NCI-H526 (cell line): ENCODE results near the gene ACOT11.

Experiments used
- DNase-seq, 2 experiments: peaks; one replicate each; lab custom pipeline; 2025; lab: John Stamatoyannopoulos, UW

The ACOT11 gene

GRCh38 chr1:54537611-54538010 is 10.4 kb upstream of the ACOT11 start:
- no peak for DNase-seq

DNA sequence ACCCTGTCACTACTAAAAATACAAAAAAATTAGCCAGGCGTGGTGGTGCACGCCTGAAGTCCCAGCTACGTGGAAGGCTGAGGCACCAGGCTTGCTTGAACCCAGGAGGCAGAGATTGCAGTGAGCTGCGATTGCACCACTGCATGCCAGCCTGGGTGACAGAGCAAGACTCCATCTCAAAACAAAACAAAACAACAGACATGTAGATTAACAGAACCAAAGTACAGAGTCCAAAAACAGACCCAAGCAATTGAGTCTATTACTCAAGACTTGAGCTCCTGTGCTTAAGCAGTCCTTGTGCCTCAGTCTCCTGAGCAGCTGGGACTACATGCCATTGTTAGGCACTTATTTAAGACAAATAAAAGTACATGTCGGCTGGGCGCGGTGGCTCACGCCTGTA is 9.5 kb upstream of the ACOT11 start:
- no peak for DNase-seq

GRCh38 chr1:54540582-54541295 is 7.3 kb upstream of the ACOT11 start:
- DNase-seq: no peak

DNA sequence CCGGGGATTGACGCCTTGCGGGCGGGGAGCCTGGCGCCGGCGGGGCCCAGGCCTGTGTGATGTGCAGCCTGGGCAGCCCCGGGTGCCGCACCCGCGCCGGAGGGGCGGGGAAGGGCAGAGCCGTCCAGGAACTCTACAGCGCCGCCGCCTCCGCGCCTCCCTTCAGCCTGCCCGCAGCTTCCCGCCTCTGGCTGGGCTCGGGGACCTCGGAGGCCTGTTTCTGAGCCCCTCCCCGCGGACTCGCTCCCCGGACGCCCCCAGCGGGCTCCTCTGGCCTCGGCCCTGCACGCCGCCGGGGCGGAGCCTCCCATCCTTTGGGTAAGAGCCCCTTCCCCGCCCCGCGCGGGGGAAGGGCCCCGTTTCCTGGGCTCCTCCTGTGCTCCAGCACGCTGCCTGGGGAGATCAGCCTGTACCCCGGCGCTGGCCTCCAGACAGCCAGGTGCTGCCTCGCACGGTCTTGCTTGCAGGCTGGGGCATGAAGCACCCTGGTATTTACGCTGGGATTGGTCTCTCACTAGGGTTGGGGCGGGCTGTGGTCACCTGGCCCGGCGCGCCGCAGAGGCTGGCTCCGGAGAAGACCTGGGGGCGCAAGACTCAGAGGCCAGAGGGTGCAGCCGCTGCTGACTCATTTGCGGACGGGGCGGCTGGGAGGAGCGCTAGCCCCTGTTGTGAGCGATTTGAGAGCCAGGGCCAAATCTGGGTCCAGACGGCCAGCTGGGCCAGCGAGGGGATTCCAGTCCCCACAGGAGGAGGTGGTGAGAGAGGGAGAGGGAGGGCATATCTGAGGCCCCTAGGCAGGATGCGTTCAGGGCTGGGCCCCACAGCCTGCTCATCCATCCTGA is 5.7 kb upstream of the ACOT11 start:
- DNase-seq: peak; percentile 63 to 94

DNA sequence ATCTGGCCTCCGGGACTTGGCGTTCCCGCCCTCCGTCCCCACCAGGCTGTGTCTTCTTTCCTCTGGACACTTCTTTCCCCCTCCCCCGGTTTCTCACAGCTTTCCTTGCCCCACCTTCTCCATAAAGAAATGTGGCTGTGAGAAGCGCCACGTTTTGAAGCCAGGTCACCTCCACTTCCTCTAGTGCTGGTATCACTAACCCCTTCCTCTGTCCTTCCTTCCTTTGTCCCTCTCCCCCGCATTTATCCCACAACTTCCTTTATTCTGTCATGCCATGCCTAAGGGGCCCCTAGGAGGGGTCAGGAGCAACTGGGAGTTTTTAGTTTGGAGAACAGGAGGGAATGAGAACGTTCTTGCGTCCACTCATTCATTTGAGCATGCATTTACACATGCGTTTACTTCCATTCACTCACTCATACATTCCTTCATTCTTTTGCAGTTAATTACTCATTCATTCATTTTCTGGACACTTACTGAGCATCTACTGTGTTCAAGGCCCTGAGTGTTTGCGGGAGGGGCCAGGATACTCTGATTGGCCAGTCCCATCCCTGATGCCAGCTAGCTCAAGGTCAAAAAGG is 5.0 kb upstream of the ACOT11 start:
- no peak for DNase-seq

DNA sequence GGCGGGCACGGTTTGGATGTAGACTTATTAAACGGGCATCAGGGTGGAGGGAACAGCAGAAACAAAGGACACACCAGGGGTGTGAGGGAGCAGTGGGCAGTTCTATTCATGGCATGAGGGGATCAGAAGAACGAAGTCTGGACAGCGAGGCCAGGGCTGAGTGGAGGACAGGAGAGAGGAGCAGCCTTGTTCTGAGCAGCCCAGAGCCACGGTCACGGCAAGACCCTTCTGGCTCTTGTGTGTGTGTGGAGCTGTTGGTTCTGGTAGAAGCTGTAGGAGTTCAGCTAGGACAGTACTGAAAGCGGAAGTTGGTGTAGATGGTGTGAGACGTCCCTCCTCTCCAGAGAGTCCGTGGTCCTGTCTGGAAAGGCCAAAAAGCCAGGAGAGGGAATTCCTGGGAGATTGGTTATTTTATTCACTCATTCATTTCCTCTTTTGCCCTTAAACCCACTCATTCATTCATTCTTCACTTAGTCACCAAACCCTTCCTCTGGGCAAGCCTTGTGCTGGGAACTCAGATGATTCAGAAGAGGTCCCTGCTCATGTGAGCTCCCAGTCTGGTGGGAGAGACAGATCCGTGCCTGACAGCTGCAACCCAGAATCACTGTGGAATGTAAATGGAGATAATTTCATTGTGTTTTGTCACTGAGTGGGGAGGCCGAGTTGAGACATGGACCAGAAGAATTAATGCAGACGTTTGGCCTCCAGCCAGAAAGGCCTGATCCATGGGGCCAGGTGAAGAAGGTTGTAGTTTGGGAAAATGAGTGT is 4.1 kb upstream of the ACOT11 start:
- DNase-seq: no peak

DNA sequence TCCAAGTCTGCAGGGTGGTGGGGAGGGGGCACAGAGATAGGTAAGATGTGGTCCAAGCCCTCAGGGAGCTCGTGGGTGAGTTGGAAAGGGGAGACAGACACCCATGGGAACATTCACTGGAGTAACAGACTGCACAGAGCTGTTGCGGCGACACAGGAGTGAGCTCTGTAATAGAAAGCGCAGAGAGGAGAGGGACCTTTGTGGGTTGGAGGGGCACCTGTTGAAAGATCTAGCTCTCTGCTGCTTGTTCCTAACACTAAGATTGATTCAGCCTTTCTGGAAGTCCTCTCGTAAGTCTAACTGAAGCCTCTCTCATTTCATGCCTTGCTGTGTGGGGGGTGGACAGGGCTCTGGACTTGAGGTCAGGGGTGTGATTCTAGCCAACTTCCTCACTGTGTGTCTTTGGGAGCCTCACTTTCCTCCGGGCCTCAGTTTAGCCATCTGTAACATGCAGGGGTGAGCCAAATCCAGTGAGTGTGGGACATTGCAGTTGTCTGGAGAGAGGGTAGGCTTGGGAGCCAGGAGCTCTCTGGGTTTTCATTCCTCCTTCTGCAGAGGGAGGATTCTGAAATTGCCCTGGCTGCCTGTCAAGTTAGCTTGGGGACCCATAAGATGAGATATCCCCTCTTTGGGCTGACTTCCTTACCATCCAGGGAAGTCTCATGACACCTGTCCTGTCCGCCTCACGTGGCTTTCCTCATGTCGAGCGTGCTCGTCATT is 2.0 kb upstream of the ACOT11 start:
- no peak for DNase-seq

DNA sequence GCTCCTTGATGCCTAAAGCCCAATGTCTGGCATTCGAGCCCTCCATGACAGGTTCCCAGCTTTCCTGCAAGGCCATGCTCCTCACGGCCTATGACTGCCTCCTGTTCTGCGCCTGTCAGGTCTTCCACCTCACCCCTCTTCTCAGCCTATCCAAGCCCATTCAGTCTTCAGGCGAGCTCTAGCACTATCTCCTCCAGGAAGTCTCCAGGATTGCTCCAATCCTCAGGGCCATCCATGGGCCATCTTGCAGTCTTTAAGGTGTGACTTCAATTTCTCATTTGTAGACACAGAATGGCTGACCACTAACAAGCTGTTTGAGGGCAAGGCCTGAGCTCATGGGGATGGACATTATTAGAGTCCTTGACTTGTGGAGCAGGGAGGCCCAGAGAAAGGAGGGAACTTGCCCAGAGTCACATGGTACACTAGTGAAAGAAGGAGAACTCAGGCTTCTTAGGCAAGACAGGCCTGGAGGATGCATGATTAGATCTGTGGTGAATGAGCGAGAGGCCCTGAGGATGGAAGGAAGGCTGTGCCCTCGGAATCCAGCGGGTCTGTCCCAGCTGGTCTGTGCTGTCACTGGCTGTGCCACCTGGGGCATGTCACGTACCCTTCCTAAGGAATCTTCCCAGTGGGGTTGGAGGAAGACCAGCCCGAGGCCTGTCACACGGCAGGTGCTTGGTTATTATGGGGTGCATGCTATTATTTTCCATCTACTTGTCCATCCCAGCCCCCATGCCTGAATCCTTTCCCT is 1.2 kb upstream of the ACOT11 start:
- no peak for DNase-seq

- no peak for DNase-seq
Observed at GRCh38 chr1:54548389-54549044, 489 bp downstream of the ACOT11 start.

DNA sequence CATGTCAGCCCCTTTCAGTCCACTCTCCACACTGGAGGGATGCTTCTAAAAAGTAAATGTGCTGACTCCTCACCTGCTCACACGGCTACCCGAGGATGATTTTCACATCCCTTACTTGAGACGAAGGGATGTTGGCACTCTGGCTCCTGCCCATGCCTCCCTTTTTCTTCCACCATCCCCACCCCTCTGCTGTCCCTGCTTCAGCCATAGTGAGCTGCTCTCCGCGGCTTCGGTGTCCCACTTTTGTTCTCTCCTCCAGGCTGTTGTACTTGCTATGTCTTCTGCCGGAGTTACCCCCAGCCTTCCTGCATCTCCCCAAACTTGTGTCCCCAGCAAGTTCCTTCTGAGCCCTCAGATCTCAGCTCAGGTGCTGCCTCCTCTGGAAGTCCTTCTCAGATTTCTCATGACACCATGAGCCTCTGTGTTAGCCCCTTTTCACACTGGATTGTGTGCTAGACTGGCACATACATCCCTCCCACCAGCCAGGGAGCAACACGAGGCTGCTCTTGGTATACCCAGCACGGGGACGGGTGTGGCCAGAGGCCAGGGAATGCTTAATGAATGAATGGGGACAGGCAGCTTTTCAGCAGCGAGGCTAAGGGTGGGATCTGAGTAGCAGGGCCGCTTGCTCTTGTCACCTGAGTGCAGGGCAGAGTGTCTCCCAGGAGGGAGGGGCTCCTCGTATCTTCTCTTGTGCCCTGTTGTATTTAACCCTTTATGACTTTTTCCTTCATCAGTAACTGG is 1.3 kb downstream of the ACOT11 start:
- DNase-seq: peak in 1 of 2 experiments; percentile 23

DNA sequence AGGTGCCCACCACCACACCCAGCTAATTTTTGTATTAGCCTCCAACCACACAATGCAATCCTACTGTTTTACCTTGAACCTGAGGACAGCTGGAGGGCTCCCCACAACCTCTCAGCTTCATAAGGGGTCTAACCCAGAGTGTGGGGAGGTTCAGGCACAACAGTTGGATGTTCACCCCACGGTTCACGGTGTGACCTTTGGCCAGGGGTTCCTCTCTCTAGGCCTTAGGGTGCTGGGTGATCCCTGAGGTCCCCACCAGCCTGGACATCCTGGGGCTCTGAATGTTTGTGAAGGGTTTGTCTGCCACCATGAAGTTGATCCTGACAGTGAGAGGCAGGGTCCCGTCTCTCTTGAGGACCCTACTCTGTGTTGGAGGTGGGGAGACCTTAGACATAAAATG is 3.9 kb downstream of the ACOT11 start:
- no peak for DNase-seq

- DNase-seq: no peak
Observed at GRCh38 chr1:54553602-54554313, 5.7 kb downstream of the ACOT11 start.

DNA sequence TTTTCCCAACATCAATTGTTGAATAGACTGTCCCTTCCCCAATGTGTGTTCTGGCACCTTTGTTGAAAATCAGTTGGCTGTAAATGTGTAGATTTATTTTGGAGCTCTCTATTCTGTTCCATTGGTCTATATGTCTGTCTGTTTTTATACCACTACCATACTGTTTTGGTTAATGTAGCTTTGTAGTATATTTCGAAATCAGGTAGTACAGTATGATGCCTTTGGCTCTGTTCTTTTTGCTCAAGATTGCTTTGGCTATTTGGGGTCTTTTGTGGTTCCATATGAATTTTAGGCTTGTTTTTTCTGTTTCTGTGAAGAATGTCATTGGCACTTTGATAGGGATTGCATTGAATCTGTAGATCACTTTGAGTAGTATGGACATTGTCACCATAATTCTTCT is 8.1 kb downstream of the ACOT11 start:
- no peak for DNase-seq

- no peak for DNase-seq
Observed at GRCh38 chr1:54557671-54558355, 9.8 kb downstream of the ACOT11 start.

DNA sequence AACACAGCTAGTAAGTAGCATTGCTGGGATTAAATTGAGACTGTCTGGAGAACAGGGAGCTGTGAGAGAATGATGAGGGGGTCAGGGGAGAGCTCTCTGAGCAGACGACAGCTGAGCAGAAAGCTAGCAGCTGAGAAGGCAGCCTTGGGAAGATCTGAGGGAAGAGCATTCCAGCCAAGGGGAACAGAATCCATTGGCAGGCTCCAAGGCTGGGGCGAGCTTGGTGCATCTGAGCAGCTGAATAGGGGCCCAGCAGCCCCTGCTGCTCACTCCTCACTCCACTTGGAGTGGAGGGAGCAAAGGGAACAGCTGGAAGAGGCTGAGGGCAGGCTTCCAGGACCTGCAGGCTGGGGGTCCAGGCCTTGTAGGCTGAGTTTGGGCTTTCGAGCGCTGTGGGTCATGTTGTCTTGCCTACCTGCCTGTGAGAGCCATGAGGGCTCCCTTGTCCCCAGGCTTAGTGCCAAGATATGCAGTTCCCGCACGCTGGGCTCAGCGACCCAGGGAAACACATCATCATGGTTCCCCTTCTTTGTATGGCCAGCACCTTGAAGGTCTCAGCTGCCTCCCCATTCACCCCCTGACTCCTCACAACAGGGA is 10.5 kb downstream of the ACOT11 start:
- DNase-seq: no peak

- DNase-seq: no peak
Observed at GRCh38 chr1:54559111-54559548, 11.1 kb downstream of the ACOT11 start.

DNA sequence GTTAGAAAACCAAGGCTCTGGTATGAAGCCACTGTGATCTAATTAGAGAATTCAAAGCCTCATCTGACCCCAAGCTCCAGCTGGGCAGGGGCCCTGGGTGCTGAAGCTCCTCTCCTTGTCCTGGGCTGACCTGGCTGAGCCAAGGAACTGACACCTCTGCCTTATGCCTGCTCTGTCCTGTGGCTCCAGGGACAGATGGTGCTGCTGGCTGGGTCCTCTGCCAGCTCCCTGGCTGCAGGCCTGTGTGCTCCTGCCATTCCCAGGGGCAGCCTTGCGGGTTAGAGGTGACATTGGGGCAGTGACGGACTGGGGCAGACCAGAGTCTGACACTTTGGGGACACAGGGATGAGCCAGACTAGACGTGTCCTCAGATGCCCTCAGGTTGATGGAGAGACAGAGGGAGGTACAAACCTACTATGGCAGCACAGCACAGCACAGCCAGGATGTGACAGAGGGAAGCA is 11.8 kb downstream of the ACOT11 start:
- no peak for DNase-seq
